Liver (tissue), 9 donors: ENCODE results near the gene BTG2. TPM values are rescaled to one million over a fixed set of nuclear protein-coding genes. Genes with fewer than 3 reads are reported as not detected.
A peak's percentile ranks its signal among the peaks of the same experiment; 100 is the strongest.

ENCODE experiments used
- DNase-seq: peaks from one replicate; pipeline ENCODE4 v3.0.0-alpha.2; 2017; ENCODE audit warnings: low spot score
- H3K27ac ChIP-seq, 2 donors: one replicate each; pipeline ENCODE4 v1.7.0; 2013; ENCODE audit warnings: inconsistent platforms in 2 of 2, low read length in 2 of 2, control low read depth in 1 of 2, low read depth in 1 of 2, mild to moderate bottlenecking in 1 of 2
- H3K27me3 ChIP-seq, 4 donors: one replicate each; pipeline versions ENCODE4 v1.6.1 to v1.7.0; 2013; ENCODE audit warnings: low read length in 3 of 4, inconsistent platforms in 1 of 4, mild to moderate bottlenecking in 1 of 4, moderate library complexity in 1 of 4; ENCODE audit not compliant: control insufficient read depth in 4 of 4, insufficient read depth in 4 of 4
- H3K36me3 ChIP-seq, 4 donors: one replicate each; pipeline versions ENCODE4 v1.6.1 to v1.7.0; 2013; ENCODE audit warnings: low read length in 3 of 4, mild to moderate bottlenecking in 3 of 4, low read depth in 1 of 4, moderate library complexity in 1 of 4; ENCODE audit not compliant: control insufficient read depth in 4 of 4, insufficient read depth in 3 of 4
- H3K4me1 ChIP-seq, 4 donors: one replicate each; pipeline versions ENCODE4 v1.6.1 to v1.7.0; 2013; ENCODE audit warnings: low read length in 3 of 4, mild to moderate bottlenecking in 3 of 4, moderate library complexity in 1 of 4; ENCODE audit not compliant: control insufficient read depth in 4 of 4, insufficient read depth in 4 of 4
- H3K4me3 ChIP-seq, 3 donors: one replicate each; pipeline versions ENCODE4 v1.6.1 to v1.7.0; 2013; ENCODE audit warnings: low read length in 3 of 3, control low read depth in 1 of 3, low read depth in 1 of 3, mild to moderate bottlenecking in 1 of 3
- H3K9ac ChIP-seq, 2 donors: one replicate each; pipeline ENCODE4 v1.7.0; 2013; ENCODE audit warnings: low read length in 2 of 2, mild to moderate bottlenecking in 2 of 2, moderate library complexity in 2 of 2, control low read depth in 1 of 2, low read depth in 1 of 2
- H3K9me3 ChIP-seq, 4 donors: one replicate each; pipeline versions ENCODE4 v1.6.1 to v1.7.0; 2013; ENCODE audit warnings: low read length in 3 of 4; ENCODE audit not compliant: control insufficient read depth in 4 of 4
- EGR1 ChIP-seq, 2 donors: IDR thresholded peaks; 2 replicates each; pipeline ENCODE4 v1.6.1; 2016 to 2018; ENCODE audit warnings: antibody characterized with exemption in 2 of 2, low read depth in 2 of 2
- FOXA1 ChIP-seq: IDR thresholded peaks from 2 replicates; pipeline ENCODE4 v1.6.1; 2016; ENCODE audit warnings: antibody characterized with exemption
- FOXA2 ChIP-seq: IDR thresholded peaks from 2 replicates; pipeline ENCODE4 v1.6.1; 2016; ENCODE audit warnings: antibody characterized with exemption
- GABPA ChIP-seq, 2 donors: IDR thresholded peaks in 1 of 2; conservative IDR thresholded peaks in 1 of 2; 2 replicates each; pipeline ENCODE4 v1.6.1; 2016; ENCODE audit warnings: antibody characterized with exemption in 2 of 2, mild to moderate bottlenecking in 1 of 2, moderate library complexity in 1 of 2
- HNF4A ChIP-seq, 2 donors: conservative IDR thresholded peaks; 2 replicates each; pipeline ENCODE4 v1.6.1; 2016; ENCODE audit warnings: antibody characterized with exemption in 2 of 2, mild to moderate bottlenecking in 2 of 2
- HNF4G ChIP-seq: IDR thresholded peaks from 2 replicates; pipeline ENCODE4 v1.6.1; 2016; ENCODE audit warnings: antibody characterized with exemption
- JUND ChIP-seq, 2 donors: IDR thresholded peaks; 2 replicates each; pipeline ENCODE4 v1.6.1; 2016; ENCODE audit warnings: antibody characterized with exemption in 2 of 2
- NR2F2 ChIP-seq: IDR thresholded peaks from 2 replicates; pipeline ENCODE4 v1.6.1; 2016; ENCODE audit warnings: antibody characterized with exemption
- RAD21 ChIP-seq, 2 donors: IDR thresholded peaks; 2 replicates each; pipeline ENCODE4 v1.6.1; 2016; ENCODE audit warnings: antibody characterized with exemption in 2 of 2, mild to moderate bottlenecking in 2 of 2
- RXRA ChIP-seq, 2 donors: IDR thresholded peaks; 2 replicates each; pipeline ENCODE4 v1.6.1; 2017 to 2018; ENCODE audit warnings: antibody characterized with exemption in 2 of 2, mild to moderate bottlenecking in 1 of 2
- SP1 ChIP-seq: IDR thresholded peaks from 2 replicates; pipeline ENCODE4 v1.6.1; 2018; ENCODE audit warnings: antibody characterized with exemption, mild to moderate bottlenecking
- TAF1 ChIP-seq: conservative IDR thresholded peaks from 2 replicates; pipeline ENCODE4 v1.6.1; 2016; ENCODE audit warnings: antibody characterized with exemption, mild to moderate bottlenecking
- YY1 ChIP-seq: IDR thresholded peaks from 2 replicates; pipeline ENCODE4 v1.6.1; 2016; ENCODE audit warnings: antibody characterized with exemption, mild to moderate bottlenecking
- WGBS: extraction: QIAGEN DNeasy Blood & Tissue Kit; methylation state at CpG from one replicate; pipeline ENCODE4 v1.1.7; 2013; 5-methylcytosine and 5-hydroxymethylcytosine counted together
- polyA plus RNA-seq, 2 donors: library from polyadenylated mRNA; stranded (reverse) in 1 of 2; unstranded in 1 of 2; fragments of 200-250 nt in 1 of 2; fragments of >200 nt in 1 of 2; fragmentation: Nextera tagmentation in 1 of 2; extraction: Ambion mirVana in 1 of 2; gene quantifications; one replicate each; pipeline versions ENCODE4 v1.2.1 to v1.2.3, GENCODE V29; 2013 to 2015
- total RNA-seq, 2 donors: library from RNA; depleted of rRNA; stranded (reverse); fragments of >200 nt; gene quantifications; one replicate each; pipeline ENCODE4 v1.2.3, GENCODE V29; 2014
- TF ChIP-seq, protein P1 (sequence below): IDR thresholded peaks from 2 replicates; pipeline ENCODE4 v1.6.1; 2016; ENCODE audit warnings: antibody characterized with exemption, mild to moderate bottlenecking
- TF ChIP-seq, protein P2 (sequence below): IDR thresholded peaks from 2 replicates; pipeline ENCODE4 v1.6.1; 2016; ENCODE audit warnings: antibody characterized with exemption
- TF ChIP-seq, protein P3 (sequence below): IDR thresholded peaks from 2 replicates; pipeline ENCODE4 v1.6.1; 2016; ENCODE audit warnings: antibody characterized with exemption
- TF ChIP-seq, protein P4 (sequence below): IDR thresholded peaks from 2 replicates; pipeline ENCODE4 v1.6.1; 2016; ENCODE audit warnings: antibody characterized with exemption
- TF ChIP-seq, protein P5 (sequence below): fragments of 150-350 bp; IDR thresholded peaks from 2 replicates; pipeline ENCODE4 v1.5.1; 2017; ENCODE audit warnings: improper control_type of control experiment, low read depth, low read length; ENCODE audit not compliant: missing input control
- donor health status: healthy.
- donor health status: healthy.
- donor health status: healthy.
- donor health status: healthy.
- donor health status: healthy.

The BTG2 gene
- total and polyA plus RNA-seq, 4 donors = 3.8 to 52.5 (median 4.8) TPM

DNA sequence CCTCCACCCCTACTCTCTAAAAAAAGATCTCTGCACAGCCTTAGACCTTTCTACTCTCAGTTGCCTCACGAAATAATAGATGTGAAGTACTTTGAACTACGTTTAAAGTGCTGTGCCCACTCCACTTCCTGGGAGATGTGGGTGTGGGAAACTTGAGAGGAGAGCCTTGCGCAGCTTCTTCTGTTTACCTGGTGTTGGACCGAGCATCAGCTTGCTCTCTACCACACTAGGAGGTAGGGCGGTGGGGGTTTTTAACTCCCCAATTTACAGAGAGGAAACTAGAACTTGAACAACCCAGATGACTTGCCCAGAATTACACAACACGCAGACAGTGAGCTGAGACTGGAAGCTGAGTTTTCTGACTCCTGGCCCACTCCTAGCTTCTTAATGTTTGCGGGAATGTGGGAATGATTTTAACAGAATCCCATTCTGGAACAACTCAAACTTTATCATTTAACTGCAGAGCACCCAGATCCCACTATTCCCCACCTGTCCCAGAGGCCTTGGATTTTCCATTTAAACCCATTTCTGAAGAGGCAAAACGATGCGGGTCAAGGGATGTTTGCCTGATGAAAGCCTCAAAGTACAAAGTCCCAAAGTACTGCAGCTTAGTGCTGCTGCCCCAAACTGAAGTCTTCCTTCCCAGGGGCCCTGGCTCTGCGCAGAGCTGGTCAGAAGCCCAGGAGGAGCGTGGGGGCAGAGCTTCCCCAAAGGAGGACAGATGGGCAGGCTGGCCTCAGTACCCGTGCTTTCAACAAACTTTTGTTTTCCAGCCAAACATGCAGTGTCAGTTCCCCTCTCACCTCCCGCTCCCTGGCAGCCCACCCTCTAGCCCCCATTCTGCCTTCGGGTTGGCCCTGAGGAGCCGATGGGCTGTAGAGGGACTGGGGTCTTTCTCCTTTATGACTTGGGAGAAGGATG lies 19.0 kb downstream of the BTG2 start (continued):
- TF ChIP-seq, protein P1, sequence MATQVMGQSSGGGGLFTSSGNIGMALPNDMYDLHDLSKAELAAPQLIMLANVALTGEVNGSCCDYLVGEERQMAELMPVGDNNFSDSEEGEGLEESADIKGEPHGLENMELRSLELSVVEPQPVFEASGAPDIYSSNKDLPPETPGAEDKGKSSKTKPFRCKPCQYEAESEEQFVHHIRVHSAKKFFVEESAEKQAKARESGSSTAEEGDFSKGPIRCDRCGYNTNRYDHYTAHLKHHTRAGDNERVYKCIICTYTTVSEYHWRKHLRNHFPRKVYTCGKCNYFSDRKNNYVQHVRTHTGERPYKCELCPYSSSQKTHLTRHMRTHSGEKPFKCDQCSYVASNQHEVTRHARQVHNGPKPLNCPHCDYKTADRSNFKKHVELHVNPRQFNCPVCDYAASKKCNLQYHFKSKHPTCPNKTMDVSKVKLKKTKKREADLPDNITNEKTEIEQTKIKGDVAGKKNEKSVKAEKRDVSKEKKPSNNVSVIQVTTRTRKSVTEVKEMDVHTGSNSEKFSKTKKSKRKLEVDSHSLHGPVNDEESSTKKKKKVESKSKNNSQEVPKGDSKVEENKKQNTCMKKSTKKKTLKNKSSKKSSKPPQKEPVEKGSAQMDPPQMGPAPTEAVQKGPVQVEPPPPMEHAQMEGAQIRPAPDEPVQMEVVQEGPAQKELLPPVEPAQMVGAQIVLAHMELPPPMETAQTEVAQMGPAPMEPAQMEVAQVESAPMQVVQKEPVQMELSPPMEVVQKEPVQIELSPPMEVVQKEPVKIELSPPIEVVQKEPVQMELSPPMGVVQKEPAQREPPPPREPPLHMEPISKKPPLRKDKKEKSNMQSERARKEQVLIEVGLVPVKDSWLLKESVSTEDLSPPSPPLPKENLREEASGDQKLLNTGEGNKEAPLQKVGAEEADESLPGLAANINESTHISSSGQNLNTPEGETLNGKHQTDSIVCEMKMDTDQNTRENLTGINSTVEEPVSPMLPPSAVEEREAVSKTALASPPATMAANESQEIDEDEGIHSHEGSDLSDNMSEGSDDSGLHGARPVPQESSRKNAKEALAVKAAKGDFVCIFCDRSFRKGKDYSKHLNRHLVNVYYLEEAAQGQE = no peak

DNA sequence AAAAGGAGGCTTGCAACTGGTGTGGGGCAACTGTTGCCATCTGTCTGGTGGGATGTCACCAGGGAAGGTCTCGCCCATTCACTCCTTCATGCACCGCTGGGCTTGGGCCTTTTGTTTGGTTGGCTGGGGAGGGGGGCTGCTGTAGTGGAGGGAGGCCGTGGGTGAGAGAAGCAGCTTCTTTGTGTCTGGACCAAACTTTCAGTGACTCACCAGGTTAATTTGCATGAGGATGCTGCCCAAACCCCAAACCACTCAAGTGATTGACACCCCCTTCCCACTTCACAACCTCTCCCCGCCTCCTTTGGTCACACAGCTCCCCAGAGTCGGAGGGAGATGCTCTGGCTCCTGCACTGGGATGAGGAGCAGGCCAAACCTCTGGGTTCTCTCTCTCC lies 19.7 kb downstream of the BTG2 start:
- Histone ChIP-seq H3K27ac (peak overlapping the region; percentile 13 to 33), H3K27me3 (no peaks in the 10 kb centered on the region), H3K4me3 (no peak overlapping the region), H3K4me1 (peaks cover 0 to 19% (median 5%) of the 10 kb centered on the region in 4 donors), H3K36me3 (no peaks in the 10 kb centered on the region), H3K9ac (no peak overlapping the region), H3K9me3 (no peaks in the 10 kb centered on the region)
- no peak for DNase-seq
- WGBS = 70% methylated on average over 5 of the region's 5 CpGs
- TF ChIP-seq HNF4G = no peak
- TF ChIP-seq FOXA1 = no peak
- TF ChIP-seq EGR1 (IDR thresholded peaks at IDR 0.05; ENCODE audit: low read depth in 2 of 2) = no peak
- TF ChIP-seq TAF1 = no peak
- TF ChIP-seq, protein P2, sequence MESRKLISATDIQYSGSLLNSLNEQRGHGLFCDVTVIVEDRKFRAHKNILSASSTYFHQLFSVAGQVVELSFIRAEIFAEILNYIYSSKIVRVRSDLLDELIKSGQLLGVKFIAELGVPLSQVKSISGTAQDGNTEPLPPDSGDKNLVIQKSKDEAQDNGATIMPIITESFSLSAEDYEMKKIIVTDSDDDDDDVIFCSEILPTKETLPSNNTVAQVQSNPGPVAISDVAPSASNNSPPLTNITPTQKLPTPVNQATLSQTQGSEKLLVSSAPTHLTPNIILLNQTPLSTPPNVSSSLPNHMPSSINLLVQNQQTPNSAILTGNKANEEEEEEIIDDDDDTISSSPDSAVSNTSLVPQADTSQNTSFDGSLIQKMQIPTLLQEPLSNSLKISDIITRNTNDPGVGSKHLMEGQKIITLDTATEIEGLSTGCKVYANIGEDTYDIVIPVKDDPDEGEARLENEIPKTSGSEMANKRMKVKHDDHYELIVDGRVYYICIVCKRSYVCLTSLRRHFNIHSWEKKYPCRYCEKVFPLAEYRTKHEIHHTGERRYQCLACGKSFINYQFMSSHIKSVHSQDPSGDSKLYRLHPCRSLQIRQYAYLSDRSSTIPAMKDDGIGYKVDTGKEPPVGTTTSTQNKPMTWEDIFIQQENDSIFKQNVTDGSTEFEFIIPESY = no peak
- no peak for TF ChIP-seq RAD21 (IDR thresholded peaks at IDR 0.05)
- TF ChIP-seq NR2F2 = no peak
- no peak for TF ChIP-seq RXRA (IDR thresholded peaks at IDR 0.05)
- TF ChIP-seq, protein P3, sequence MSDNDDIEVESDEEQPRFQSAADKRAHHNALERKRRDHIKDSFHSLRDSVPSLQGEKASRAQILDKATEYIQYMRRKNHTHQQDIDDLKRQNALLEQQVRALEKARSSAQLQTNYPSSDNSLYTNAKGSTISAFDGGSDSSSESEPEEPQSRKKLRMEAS = no peak
- no peak for TF ChIP-seq HNF4A (conservative IDR thresholded peaks at IDR 0.05)
- TF ChIP-seq GABPA (IDR thresholded peaks at IDR 0.05 in 1 of 2, conservative IDR thresholded peaks at IDR 0.05 in 1 of 2) = no peak
- TF ChIP-seq, protein P4, sequence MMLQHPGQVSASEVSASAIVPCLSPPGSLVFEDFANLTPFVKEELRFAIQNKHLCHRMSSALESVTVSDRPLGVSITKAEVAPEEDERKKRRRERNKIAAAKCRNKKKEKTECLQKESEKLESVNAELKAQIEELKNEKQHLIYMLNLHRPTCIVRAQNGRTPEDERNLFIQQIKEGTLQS = no peak
- TF ChIP-seq FOXA2 = no peak
- TF ChIP-seq, protein P5, sequence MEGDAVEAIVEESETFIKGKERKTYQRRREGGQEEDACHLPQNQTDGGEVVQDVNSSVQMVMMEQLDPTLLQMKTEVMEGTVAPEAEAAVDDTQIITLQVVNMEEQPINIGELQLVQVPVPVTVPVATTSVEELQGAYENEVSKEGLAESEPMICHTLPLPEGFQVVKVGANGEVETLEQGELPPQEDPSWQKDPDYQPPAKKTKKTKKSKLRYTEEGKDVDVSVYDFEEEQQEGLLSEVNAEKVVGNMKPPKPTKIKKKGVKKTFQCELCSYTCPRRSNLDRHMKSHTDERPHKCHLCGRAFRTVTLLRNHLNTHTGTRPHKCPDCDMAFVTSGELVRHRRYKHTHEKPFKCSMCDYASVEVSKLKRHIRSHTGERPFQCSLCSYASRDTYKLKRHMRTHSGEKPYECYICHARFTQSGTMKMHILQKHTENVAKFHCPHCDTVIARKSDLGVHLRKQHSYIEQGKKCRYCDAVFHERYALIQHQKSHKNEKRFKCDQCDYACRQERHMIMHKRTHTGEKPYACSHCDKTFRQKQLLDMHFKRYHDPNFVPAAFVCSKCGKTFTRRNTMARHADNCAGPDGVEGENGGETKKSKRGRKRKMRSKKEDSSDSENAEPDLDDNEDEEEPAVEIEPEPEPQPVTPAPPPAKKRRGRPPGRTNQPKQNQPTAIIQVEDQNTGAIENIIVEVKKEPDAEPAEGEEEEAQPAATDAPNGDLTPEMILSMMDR = no peak
- TF ChIP-seq JUND (IDR thresholded peaks at IDR 0.05) = no peak
- TF ChIP-seq SP1 = no peak
- no peak for TF ChIP-seq YY1
- TF ChIP-seq, protein P1 = no peak
